GM06990 (cell line): ENCODE data around the gene KLF13.

Experiments used
- DNase-seq: peaks from one replicate; pipeline ENCODE4 v3.0.0-alpha.2; 2011; ENCODE audit not compliant: insufficient read length; ENCODE audit errors: extremely low read depth
- H3K27me3 ChIP-seq: replicated peaks from 2 replicates; pipeline ENCODE4 v1.6.0; 2011; ENCODE audit warnings: low read length; ENCODE audit not compliant: control insufficient read depth, insufficient read depth
- H3K36me3 ChIP-seq: 2 replicates; pipeline ENCODE4 v1.5.1; 2011; ENCODE audit warnings: low read length; ENCODE audit not compliant: control insufficient read depth, insufficient read depth
- H3K4me3 ChIP-seq: replicated peaks from 2 replicates; pipeline ENCODE4 v1.5.1; 2011; ENCODE audit warnings: low read depth, mild to moderate bottlenecking, control low read depth, low read length
- TF ChIP-seq, protein P1 (sequence below): IDR thresholded peaks from 2 replicates; pipeline ENCODE4 v1.5.1; 2011; ENCODE audit warnings: low read length, control low read depth, mild to moderate bottlenecking, inconsistent platforms; ENCODE audit not compliant: insufficient read depth, poor library complexity, severe bottlenecking

The KLF13 gene

DNA sequence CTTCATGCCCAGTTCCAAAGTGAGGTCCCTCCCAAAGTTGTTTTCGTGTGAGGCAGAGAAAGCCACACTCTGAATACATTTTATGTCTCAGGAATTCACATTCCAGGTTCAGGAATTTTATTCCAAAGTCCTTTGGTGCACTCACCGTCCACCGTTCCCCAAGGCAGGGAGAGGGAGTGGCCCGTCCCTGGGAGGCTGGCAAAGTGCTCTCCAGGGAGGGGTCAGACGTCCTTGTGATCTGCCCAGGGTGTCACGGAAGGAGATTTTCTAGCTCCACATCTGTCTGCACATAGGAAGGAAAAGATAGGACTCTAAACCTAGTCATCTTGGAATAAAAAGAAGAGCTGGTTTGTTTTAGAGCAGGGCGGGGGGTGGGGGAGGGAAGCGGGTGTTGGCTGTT, 47.9 kb downstream of the KLF13 start:
- TF ChIP-seq, protein P1, sequence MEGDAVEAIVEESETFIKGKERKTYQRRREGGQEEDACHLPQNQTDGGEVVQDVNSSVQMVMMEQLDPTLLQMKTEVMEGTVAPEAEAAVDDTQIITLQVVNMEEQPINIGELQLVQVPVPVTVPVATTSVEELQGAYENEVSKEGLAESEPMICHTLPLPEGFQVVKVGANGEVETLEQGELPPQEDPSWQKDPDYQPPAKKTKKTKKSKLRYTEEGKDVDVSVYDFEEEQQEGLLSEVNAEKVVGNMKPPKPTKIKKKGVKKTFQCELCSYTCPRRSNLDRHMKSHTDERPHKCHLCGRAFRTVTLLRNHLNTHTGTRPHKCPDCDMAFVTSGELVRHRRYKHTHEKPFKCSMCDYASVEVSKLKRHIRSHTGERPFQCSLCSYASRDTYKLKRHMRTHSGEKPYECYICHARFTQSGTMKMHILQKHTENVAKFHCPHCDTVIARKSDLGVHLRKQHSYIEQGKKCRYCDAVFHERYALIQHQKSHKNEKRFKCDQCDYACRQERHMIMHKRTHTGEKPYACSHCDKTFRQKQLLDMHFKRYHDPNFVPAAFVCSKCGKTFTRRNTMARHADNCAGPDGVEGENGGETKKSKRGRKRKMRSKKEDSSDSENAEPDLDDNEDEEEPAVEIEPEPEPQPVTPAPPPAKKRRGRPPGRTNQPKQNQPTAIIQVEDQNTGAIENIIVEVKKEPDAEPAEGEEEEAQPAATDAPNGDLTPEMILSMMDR, result no peak
- peaks cover 23% of the 10 kb centered on the region for H3K36me3 ChIP-seq
- H3K27me3 ChIP-seq, result no peaks in the 10 kb centered on the region
- no peak for DNase-seq
- H3K4me3 ChIP-seq, result no peak overlapping the region

DNA sequence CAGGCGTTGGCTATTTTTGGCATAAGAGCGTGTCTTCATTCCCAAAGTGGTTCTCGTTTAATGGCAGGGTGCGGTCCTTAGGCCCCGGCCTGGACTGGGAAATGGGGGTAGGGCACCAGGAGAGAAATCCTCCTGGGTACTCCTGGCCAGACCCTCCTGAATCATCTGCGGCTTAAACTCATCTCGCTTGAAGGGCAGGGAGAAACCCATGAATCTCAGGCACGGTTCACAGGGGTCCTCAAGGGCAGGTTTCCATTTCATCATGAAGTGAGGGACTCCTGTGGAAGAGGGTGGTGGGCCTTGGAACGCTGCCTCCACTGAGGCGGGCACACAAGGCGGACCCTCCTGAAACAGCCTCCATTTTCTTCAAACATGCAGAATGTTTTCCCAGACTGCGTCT, 48.4 kb downstream of the KLF13 start:
- TF ChIP-seq, protein P1, result no peak
- Histone ChIP-seq H3K27me3 (no peaks in the 10 kb centered on the region), H3K4me3 (no peak overlapping the region), H3K36me3 (peaks cover 23% of the 10 kb centered on the region)
- no peak for DNase-seq

DNA sequence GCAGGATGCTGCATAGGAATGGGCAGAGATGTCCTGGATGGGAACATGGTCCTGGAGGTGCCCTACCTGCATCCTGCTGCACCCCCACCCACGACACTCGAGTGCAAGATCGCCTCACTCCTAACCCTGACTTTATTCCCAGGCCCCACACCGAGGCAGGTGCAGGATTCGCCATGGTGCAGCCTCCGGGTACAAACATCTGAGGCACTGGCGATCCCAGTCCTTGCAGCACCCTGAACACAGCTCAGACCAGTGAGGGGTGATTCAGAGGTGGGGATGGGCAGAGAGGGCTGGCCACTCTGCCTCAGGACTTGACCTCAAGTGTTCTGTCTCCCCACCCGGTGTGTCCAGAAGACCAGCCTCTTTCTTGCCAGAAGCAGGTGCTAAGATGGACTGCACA, 49.1 kb downstream of the KLF13 start:
- no peak for DNase-seq
- TF ChIP-seq, protein P1, result no peak
- peaks cover 23% of the 10 kb centered on the region for H3K36me3 ChIP-seq
- no peaks in the 10 kb centered on the region for H3K27me3 ChIP-seq
- H3K4me3 ChIP-seq, result no peak overlapping the region

DNA sequence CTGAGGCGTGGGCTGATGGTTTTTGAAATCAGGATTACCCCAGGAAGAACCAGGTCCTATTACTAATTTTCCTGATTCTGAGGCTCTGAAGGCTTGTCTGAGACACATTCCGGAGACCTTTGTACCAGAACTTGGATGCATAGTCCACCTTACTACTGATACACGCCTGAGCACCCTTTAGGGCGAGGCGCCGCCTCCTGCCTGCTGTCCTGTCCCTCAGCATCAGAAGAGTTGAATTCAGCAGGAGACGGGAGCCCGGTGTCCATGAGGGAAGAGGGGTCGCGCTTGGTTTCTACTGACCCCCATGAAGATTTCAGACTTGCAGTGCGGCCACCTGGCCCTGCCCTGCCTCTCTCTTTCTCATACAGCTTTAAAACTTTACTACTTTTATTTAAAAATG, 49.9 kb downstream of the KLF13 start:
- no peak overlapping the region for H3K4me3 ChIP-seq
- TF ChIP-seq, protein P1, result no peak
- peaks cover 23% of the 10 kb centered on the region for H3K36me3 ChIP-seq
- no peak for DNase-seq
- no peaks in the 10 kb centered on the region for H3K27me3 ChIP-seq

DNA sequence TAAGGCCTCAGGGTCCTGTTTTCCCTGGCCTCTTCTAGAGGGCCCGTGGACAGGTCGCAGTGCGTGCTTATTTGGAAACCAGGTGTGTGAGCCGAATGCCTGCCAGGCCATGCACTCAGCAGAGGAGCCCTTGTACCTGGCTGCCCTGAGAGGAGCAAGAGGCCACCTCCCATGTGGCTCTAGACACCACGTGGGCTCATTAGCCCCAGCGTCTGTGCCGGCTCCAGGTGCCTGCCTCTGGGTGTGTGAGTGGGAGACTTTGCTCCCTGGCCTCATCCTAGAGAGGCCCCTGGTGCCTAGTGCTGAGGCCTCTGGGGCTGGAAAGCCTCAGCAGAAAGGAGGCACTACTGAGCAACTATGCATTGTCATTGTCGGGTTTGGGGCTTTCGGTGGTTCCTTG, 50.4 kb downstream of the KLF13 start:
- TF ChIP-seq, protein P1, result no peak
- no peaks in the 10 kb centered on the region for H3K27me3 ChIP-seq

DNA sequence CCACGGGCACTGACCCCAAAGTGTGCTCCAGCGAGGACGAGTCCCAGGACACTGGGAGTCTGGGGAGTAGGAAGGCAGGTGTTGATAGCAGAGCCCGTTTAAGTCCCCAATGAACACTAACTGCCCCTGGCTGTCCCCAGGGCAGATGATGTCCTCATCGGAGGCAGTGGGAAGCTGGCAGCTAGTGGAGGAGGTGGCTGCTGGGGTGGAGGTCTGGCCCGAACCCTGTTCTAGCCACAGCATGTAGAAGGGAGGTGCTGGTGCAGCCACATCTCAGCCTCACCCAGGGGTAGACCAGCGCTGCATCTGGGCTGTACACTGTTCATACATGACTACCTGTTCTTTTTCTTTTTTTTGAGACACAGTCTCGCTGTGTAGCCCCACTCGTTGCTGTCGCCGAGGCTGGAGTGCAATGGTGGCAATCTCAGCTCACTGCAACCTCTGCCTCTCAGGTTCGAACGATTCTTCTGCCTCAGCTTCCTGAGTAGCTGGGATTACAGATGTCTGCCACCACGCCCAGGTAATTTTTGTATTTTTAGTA, 51.8 kb downstream of the KLF13 start:
- peaks cover 11% of the 10 kb centered on the region for H3K36me3 ChIP-seq
- DNase-seq, result no peak
- no peaks in the 10 kb centered on the region for H3K27me3 ChIP-seq
- TF ChIP-seq, protein P1, result no peak
- no peak overlapping the region for H3K4me3 ChIP-seq

More for the DNA sequence above, 50.4 kb downstream of the KLF13 start:
- DNase-seq, result no peak
- Histone ChIP-seq H3K4me3 (no peak overlapping the region), H3K36me3 (peaks cover 21% of the 10 kb centered on the region)
